Esophagus squamous epithelium (tissue), 5 donors: ENCODE data around the gene PRSS27. TPM values are rescaled to one million over a fixed set of nuclear protein-coding genes. Genes with fewer than 3 reads are reported as not detected.

Experiments
- DNase-seq: peaks from one replicate; lab custom pipeline; 2025; lab: John Stamatoyannopoulos, UW
- H3K27ac ChIP-seq, 4 donors: fragments of 200-600 bp; sonication (generic); one replicate each; pipeline ENCODE4 v1.5.1; 2016 to 2019; ENCODE audit warnings: mild to moderate bottlenecking in 1 of 4
- H3K27me3 ChIP-seq, 4 donors: fragments of 200-600 bp; sonication (generic); 1 replicate in 3 of 4; 2 replicates in 1 of 4; pipeline versions ENCODE4 v1.5.1 to v1.6.0; 2017 to 2021; ENCODE audit warnings: antibody characterized with exemption in 1 of 4
- H3K36me3 ChIP-seq, 3 donors: fragments of 200-600 bp; sonication (generic); one replicate each; pipeline ENCODE4 v1.5.1; 2016 to 2019
- H3K4me1 ChIP-seq, 3 donors: fragments of 200-600 bp; sonication (generic); one replicate each; pipeline ENCODE4 v1.5.1; 2017 to 2019
- H3K4me3 ChIP-seq, 4 donors: fragments of 200-600 bp; sonication (generic); 1 replicate in 3 of 4; 2 replicates in 1 of 4; pipeline ENCODE4 v1.5.1; 2016 to 2019; ENCODE audit warnings: mild to moderate bottlenecking in 2 of 4, moderate library complexity in 1 of 4
- H3K9me3 ChIP-seq, 3 donors: fragments of 200-600 bp; sonication (generic); one replicate each; pipeline ENCODE4 v1.5.1; 2016 to 2019
- POLR2A ChIP-seq, 4 donors: fragments of 450-650 bp; IDR thresholded peaks; one replicate each; pipeline ENCODE4 v1.6.1; 2017; ENCODE audit warnings: antibody characterized with exemption in 4 of 4, mild to moderate bottlenecking in 4 of 4, moderate library complexity in 3 of 4
- WGBS, 2 donors: methylation state at CpG; one replicate each; pipeline ENCODE4 v1.1.5; 2018; 5-methylcytosine and 5-hydroxymethylcytosine counted together
- intact Hi-C: fragments of 100-400 bp; cut with DNase I; formaldehyde crosslinking; loops from one replicate; pipeline ENCODE4 v1.15.0; 2022
- total RNA-seq, 4 donors: library from RNA; depleted of rRNA; stranded (reverse); fragments of >200 nt; gene quantifications; one replicate each; pipeline ENCODE4 v1.1.0, GENCODE V29; 2016
- TF ChIP-seq, protein P1 (sequence below), 6 experiments: fragments of 450-650 bp in 4 of 6; fragments of 200-600 bp in 2 of 6; sonication (generic) in 2 of 6; IDR thresholded peaks; one replicate each; pipeline ENCODE4 v1.5.1; 2016 to 2019; ENCODE audit warnings: antibody characterized with exemption in 6 of 6, mild to moderate bottlenecking in 4 of 6, moderate library complexity in 4 of 6
- donor health status: DM: yes; HTN: yes; CAD: no.

Gene PRSS27
- total RNA-seq, 4 donors from 2014 or later = 188 to 463 (median 228) TPM

DNA sequence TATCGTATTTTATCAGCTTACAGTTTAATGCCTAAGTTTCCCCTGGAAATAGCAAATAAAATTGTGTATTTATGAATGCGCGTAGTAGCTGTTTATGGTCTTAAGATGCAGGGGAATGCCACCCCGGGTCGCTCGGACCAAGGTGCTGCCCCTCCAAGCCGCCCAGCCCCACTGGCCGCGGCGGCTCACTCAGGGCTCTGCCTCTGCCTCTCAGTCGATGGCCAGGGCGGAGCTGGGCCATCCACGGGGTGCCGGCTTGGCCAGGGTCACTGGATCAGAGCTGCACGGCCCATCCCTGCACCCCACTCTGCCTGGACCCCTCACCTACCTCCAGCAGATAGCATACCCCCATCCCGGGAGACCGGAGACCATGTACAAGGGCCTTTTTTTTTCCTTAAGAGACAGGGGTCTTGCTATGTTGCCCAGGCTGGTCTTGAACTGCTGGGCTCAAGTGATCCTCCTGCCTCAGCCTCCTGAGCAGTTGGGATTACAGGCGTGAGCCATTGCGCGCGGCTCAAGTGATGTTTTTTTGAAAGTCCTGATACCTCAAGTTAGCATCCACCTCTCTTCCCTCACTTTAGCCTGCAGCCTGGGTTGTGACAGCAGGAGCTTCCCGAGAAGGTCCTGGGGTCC, 11.0 kb downstream of the PRSS27 start:
- peaks cover 17 to 62% (median 38%) of the 10 kb centered on the region in 3 donors for H3K36me3 ChIP-seq
- H3K9me3 ChIP-seq = no peaks in the 10 kb centered on the region
- DNase-seq = no peak
- no peaks in the 10 kb centered on the region for H3K27me3 ChIP-seq
- TF ChIP-seq, protein P1, sequence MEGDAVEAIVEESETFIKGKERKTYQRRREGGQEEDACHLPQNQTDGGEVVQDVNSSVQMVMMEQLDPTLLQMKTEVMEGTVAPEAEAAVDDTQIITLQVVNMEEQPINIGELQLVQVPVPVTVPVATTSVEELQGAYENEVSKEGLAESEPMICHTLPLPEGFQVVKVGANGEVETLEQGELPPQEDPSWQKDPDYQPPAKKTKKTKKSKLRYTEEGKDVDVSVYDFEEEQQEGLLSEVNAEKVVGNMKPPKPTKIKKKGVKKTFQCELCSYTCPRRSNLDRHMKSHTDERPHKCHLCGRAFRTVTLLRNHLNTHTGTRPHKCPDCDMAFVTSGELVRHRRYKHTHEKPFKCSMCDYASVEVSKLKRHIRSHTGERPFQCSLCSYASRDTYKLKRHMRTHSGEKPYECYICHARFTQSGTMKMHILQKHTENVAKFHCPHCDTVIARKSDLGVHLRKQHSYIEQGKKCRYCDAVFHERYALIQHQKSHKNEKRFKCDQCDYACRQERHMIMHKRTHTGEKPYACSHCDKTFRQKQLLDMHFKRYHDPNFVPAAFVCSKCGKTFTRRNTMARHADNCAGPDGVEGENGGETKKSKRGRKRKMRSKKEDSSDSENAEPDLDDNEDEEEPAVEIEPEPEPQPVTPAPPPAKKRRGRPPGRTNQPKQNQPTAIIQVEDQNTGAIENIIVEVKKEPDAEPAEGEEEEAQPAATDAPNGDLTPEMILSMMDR (IDR thresholded peaks at IDR 0.05) = no peak
- TF ChIP-seq POLR2A (IDR thresholded peaks at IDR 0.05) = no peak
- intact Hi-C loops = no loop called here
- peaks cover 0 to 8% (median 0%) of the 10 kb centered on the region in 3 donors for H3K4me1 ChIP-seq
- WGBS, 2 donors = 97 to 99% methylated on average over 8 to 15 of the region's 22 CpGs
- H3K4me3 ChIP-seq = no peak overlapping the region
- H3K27ac ChIP-seq = no peak overlapping the region

DNA sequence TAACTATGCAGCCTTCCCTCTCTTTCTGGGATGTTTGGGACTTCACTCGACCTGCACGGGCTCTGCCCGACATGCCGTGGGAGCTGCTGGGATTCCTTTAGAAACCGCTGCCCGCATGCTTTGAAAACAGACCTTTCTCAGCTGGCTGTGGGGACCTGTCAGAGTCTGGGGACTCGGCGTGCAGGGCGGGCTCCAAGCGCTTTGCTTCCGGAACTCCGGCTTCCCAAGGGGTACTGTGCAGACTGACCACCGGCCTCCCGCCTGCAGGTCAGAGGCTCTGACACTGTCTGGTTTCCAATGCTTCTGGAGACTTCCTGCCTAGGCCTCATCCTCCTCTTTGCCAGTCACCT, 11.8 kb downstream of the PRSS27 start:
- peaks cover 0 to 4% (median 0%) of the 10 kb centered on the region in 3 donors for H3K4me1 ChIP-seq
- H3K9me3 ChIP-seq = no peaks in the 10 kb centered on the region
- intact Hi-C loops = no loop called here
- H3K4me3 ChIP-seq = no peak overlapping the region
- H3K27ac ChIP-seq = no peak overlapping the region
- H3K36me3 ChIP-seq = peaks cover 21 to 71% (median 41%) of the 10 kb centered on the region in 3 donors
- 94% methylated on average over 10 to 13 of the region's 14 CpGs for WGBS, 2 donors
- DNase-seq = no peak
- no peaks in the 10 kb centered on the region for H3K27me3 ChIP-seq
- TF ChIP-seq, protein P1 (IDR thresholded peaks at IDR 0.05) = no peak
- no peak for TF ChIP-seq POLR2A (IDR thresholded peaks at IDR 0.05)

DNA sequence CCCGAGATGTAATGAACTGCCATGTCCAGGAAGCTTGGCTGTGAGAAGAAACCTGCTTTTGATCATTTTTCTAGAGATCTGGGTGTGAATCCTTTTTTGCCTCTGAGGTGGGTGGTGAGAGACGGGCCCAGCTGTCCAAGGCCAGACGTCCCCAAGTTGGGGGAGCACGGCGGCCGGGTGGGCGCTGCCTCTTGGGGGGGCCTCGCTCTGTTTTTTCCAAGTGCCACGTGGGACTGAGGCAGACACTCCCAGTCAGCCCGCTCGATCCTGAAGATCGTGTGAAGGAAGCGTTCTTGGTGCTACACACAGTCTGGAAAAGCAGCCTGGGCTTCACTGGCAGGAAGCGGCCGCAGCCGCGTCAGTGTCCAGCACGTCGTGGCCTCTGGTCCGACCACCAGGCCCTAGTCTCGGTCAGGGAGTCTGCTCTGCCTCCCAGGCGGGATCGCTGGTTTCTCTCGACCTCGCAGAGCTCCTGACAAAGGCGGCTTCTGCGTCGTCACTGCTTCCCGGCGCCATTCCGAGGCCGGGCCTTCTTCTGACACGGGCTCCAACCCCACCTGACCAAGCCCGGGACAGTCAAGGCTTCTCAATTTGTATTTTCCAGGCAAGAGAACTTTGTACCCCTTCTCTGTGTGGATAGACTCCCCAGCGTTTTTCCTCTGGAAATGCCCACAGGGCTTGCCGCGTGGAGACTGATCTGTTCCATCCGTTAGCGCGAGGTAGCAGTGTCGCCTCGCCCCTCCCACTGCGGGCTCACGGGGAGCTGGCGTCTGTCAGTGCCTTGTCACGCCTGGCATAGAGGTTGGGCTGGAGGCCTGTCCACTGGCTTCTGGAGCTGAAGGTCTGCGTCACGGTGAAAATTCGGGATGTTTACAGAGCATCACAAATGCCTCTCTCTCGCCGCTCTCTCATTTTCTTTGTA, 12.4 kb downstream of the PRSS27 start:
- no peak for DNase-seq
- 83 to 95% methylated on average over 25 to 36 of the region's 51 CpGs for WGBS, 2 donors
- no peak overlapping the region for H3K27ac ChIP-seq
- H3K4me3 ChIP-seq = no peak overlapping the region
- H3K9me3 ChIP-seq = no peaks in the 10 kb centered on the region
- TF ChIP-seq POLR2A (IDR thresholded peaks at IDR 0.05) = no peak
- H3K27me3 ChIP-seq = no peaks in the 10 kb centered on the region
- peaks cover 0 to 4% (median 0%) of the 10 kb centered on the region in 3 donors for H3K4me1 ChIP-seq
- peaks cover 27 to 77% (median 47%) of the 10 kb centered on the region in 3 donors for H3K36me3 ChIP-seq
- intact Hi-C loops = no loop called here

DNA sequence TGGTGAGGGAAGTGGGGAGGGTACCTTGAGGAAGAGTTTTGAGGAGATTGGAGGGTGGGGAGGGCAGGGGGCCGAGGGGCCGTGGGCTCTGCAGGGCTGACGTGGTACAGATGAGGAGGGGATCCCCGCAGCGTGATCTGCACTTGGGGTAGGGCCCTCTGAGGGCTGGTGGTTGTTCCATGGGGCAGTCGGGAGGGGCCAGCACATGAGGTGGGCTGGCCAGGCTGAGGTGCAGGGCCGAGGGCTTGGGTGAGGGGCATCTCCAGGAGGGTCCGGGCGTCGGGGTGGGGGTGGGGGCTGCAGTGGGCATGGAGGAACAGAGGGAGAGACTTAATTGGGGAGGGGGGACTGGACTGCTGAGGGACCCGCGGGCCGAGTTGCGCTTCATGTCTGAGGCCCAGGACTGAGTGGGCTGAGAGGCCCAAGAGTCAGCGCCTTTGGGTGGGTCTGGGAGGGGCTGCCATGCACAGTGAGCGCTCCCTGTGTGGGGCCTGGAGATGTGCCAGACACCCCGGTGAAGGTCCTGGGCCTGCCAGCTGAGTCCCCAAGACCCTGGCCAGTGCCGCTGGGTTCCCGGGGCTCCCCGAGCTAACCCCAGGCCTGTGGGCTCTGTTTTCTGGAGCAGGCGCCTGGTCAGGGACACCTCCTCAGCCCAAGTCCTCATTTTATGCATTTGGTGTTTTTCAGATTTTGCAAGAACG, 13.3 kb downstream of the PRSS27 start:
- 91 to 100% methylated on average over 10 to 12 of the region's 22 CpGs for WGBS, 2 donors
- no peak for TF ChIP-seq POLR2A (IDR thresholded peaks at IDR 0.05)
- TF ChIP-seq, protein P1 (IDR thresholded peaks at IDR 0.05) = no peak
- Histone ChIP-seq H3K36me3 (peaks cover 36 to 86% (median 56%) of the 10 kb centered on the region in 3 donors), H3K27ac (no peak overlapping the region), H3K4me3 (no peak overlapping the region), H3K27me3 (no peaks in the 10 kb centered on the region), H3K4me1 (peaks cover 0 to under 1% (median 0%) of the 10 kb centered on the region in 3 donors), H3K9me3 (no peaks in the 10 kb centered on the region)
- intact Hi-C loops = no loop called here
- no peak for DNase-seq

DNA sequence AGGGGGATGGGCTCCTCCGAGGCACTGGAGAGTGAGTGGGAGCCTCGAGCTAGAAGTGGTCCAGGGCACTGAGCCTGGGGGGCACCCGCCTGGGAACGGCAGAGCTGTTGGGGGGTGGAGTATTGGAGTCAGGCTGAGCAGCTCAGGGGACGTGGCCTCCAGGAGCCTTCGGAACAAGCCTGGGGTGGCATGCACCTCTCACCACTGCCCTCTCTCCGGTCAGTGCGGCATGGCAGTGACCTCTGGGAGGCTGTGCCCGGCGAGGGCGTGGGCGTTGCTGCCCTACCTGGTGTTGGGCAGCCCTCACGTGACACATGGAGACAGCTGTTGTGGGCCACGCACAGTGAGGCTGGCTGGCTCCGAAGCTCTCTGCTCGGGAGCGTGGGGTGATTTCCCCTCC, 13.9 kb downstream of the PRSS27 start:
- no peak for DNase-seq

More for the DNA sequence above, 13.9 kb downstream of the PRSS27 start:
- no peaks in the 10 kb centered on the region for H3K9me3 ChIP-seq
- intact Hi-C loops = no loop called here
- no peak overlapping the region for H3K27ac ChIP-seq
- no peaks in the 10 kb centered on the region for H3K4me1 ChIP-seq
- 80 to 94% methylated on average over 1 to 11 of the region's 17 CpGs for WGBS, 2 donors
- peaks cover 41 to 92% (median 58%) of the 10 kb centered on the region in 3 donors for H3K36me3 ChIP-seq
- TF ChIP-seq POLR2A (IDR thresholded peaks at IDR 0.05) = no peak
- TF ChIP-seq, protein P1 (IDR thresholded peaks at IDR 0.05) = no peak
- no peak overlapping the region for H3K4me3 ChIP-seq
- H3K27me3 ChIP-seq = no peaks in the 10 kb centered on the region
